Neural cell (in vitro differentiated cells): Measurements from ENCODE around the gene TMEM54. TPM values are rescaled to one million over a fixed set of nuclear protein-coding genes. Genes with fewer than 3 reads are reported as not detected.

Experiments used
- H2AFZ ChIP-seq: fragments of 200-600, 300-800 bp; sonication (generic), shearing (Covaris generic); 2 replicates; pipeline ENCODE4 v1.6.0; 2014; ENCODE audit warnings: low read depth, mild to moderate bottlenecking, antibody characterized with exemption, low read length, moderate library complexity
- H3F3A ChIP-seq: fragments of 200-600 bp; shearing (Covaris generic); 2 replicates; pipeline ENCODE4 v1.6.1; 2016; ENCODE audit warnings: mild to moderate bottlenecking, moderate library complexity, mixed read lengths, antibody characterized with exemption, low read length; ENCODE audit not compliant: insufficient read depth, poor library complexity, severe bottlenecking
- H3K27ac ChIP-seq: fragments of 200-600, 300-800 bp; sonication (generic), shearing (Covaris generic); 2 replicates; pipeline ENCODE4 v1.5.1; 2014; ENCODE audit warnings: mild to moderate bottlenecking, low read length, moderate library complexity
- H3K27me3 ChIP-seq: fragments of 300-800, 200-600 bp; sonication (generic), shearing (Covaris generic); 2 replicates; pipeline ENCODE4 v1.6.0; 2014; ENCODE audit warnings: mild to moderate bottlenecking, low read depth, low read length, moderate library complexity; ENCODE audit not compliant: insufficient read depth
- H3K36me3 ChIP-seq: fragments of 300-800, 200-600 bp; sonication (generic), shearing (Covaris generic); 2 replicates; pipeline ENCODE4 v1.5.1; 2014; ENCODE audit warnings: mild to moderate bottlenecking, antibody characterized with exemption, low read length, moderate library complexity; ENCODE audit not compliant: insufficient read depth
- H3K4me2 ChIP-seq: fragments of 300-800, 200-600 bp; sonication (generic), shearing (Covaris generic); 2 replicates; pipeline ENCODE4 v1.6.0; 2014; ENCODE audit warnings: mild to moderate bottlenecking, low read length
- H3K4me3 ChIP-seq: fragments of 300-800, 200-600 bp; sonication (generic), shearing (Covaris generic); 2 replicates; pipeline ENCODE4 v1.5.1; 2014; ENCODE audit warnings: mild to moderate bottlenecking, low read length, moderate library complexity
- H3K79me2 ChIP-seq: fragments of 200-600 bp; shearing (Covaris generic); replicated peaks from 2 replicates; pipeline ENCODE4 v1.6.0; 2014; ENCODE audit warnings: mild to moderate bottlenecking, low read length, moderate library complexity; ENCODE audit not compliant: insufficient read depth
- H3K9ac ChIP-seq: fragments of 300-800, 200-600 bp; sonication (generic), shearing (Covaris generic); 2 replicates; pipeline ENCODE4 v1.6.1; 2016; ENCODE audit warnings: mild to moderate bottlenecking, low read length, mixed read lengths
- H3K9me2 ChIP-seq: fragments of 200-600 bp; shearing (Covaris generic); 2 replicates; pipeline ENCODE4 v1.6.1; 2016; ENCODE audit warnings: mild to moderate bottlenecking, low read length, mixed read lengths; ENCODE audit not compliant: insufficient read depth
- H3K9me3 ChIP-seq: fragments of 200-600, 300-800 bp; sonication (generic), shearing (Covaris generic); 2 replicates; pipeline ENCODE4 v1.6.1; 2016; ENCODE audit warnings: mild to moderate bottlenecking, mixed run types, low read length, moderate library complexity, mixed read lengths
- H4K20me1 ChIP-seq: fragments of 200-600 bp; shearing (Covaris generic); 2 replicates; pipeline ENCODE4 v1.6.1; 2016; ENCODE audit warnings: mild to moderate bottlenecking, mixed run types; ENCODE audit not compliant: insufficient read depth
- CTCF ChIP-seq: fragments of 450-650 bp; IDR thresholded peaks from 2 replicates; pipeline ENCODE4 v1.5.1; 2014; ENCODE audit warnings: antibody characterized with exemption, mild to moderate bottlenecking, moderate library complexity; ENCODE audit not compliant: poor library complexity, severe bottlenecking
- EP300 ChIP-seq: fragments of 450-650 bp; conservative IDR thresholded peaks from 2 replicates; pipeline ENCODE4 v1.6.1; 2014; ENCODE audit warnings: antibody characterized with exemption, mild to moderate bottlenecking, moderate library complexity; ENCODE audit not compliant: poor library complexity, severe bottlenecking
- EZH2 ChIP-seq: fragments of 200-600, 300-800 bp; shearing (Covaris generic), sonication (generic); IDR thresholded peaks from 2 replicates; pipeline ENCODE4 v1.6.1; 2014; ENCODE audit warnings: antibody characterized with exemption, low read length, borderline replicate concordance, mild to moderate bottlenecking; ENCODE audit not compliant: insufficient read depth, poor library complexity, severe bottlenecking
- MXI1 ChIP-seq: fragments of 450-650 bp; conservative IDR thresholded peaks from 2 replicates; pipeline ENCODE4 v1.6.1; 2014; ENCODE audit warnings: antibody characterized with exemption, mild to moderate bottlenecking; ENCODE audit not compliant: poor library complexity, severe bottlenecking
- POLR2AphosphoS5 ChIP-seq: IDR thresholded peaks from 2 replicates; pipeline ENCODE4 v1.6.1; 2012
- RAD21 ChIP-seq: fragments of 450-650 bp; conservative IDR thresholded peaks from 2 replicates; pipeline ENCODE4 v1.6.1; 2014; ENCODE audit warnings: antibody characterized with exemption, mild to moderate bottlenecking, moderate library complexity
- SMC3 ChIP-seq: fragments of 450-650 bp; conservative IDR thresholded peaks from 2 replicates; pipeline ENCODE4 v1.6.1; 2014; ENCODE audit warnings: antibody characterized with exemption, mild to moderate bottlenecking, moderate library complexity; ENCODE audit not compliant: poor library complexity
- TAF1 ChIP-seq: IDR thresholded peaks from 2 replicates; pipeline ENCODE4 v1.6.1; 2012; ENCODE audit warnings: low read depth
- polyA plus RNA-seq: library from polyadenylated mRNA; depleted of rRNA; stranded (reverse); fragments of >200 nt; gene quantifications from 2 replicates; pipeline ENCODE4 v1.2.3, GENCODE V29; 2014
- TF ChIP-seq, protein P1 (sequence below): IDR thresholded peaks from 2 replicates; pipeline ENCODE4 v1.6.1; 2012; ENCODE audit warnings: borderline replicate concordance

The TMEM54 gene
- polyA plus RNA-seq, 1 donor from 2014 or later = not detected

GRCh38 chr1:32892368-32893197 is 8.6 kb downstream of the TMEM54 start:
- no peak overlapping the region for H3K27ac ChIP-seq
- no peak overlapping the region for H3K9ac ChIP-seq
- H3K9me2 ChIP-seq = no peaks in the 10 kb centered on the region
- TF ChIP-seq EZH2 (no peak), MXI1 (no peak), CTCF (peak; percentile 66)
- no peaks in the 10 kb centered on the region for H3K36me3 ChIP-seq
- H3K27me3 ChIP-seq = peaks cover 16% of the 10 kb centered on the region
- H2AFZ ChIP-seq = no peak overlapping the region
- peak overlapping the region; percentile 56 for H3K4me3 ChIP-seq
- no peak overlapping the region for H3K4me2 ChIP-seq
- no peaks in the 10 kb centered on the region for H4K20me1 ChIP-seq
- no peaks in the 10 kb centered on the region for H3F3A ChIP-seq
- no peaks in the 10 kb centered on the region for H3K9me3 ChIP-seq
- H3K79me2 ChIP-seq = no peaks in the 10 kb centered on the region

DNA sequence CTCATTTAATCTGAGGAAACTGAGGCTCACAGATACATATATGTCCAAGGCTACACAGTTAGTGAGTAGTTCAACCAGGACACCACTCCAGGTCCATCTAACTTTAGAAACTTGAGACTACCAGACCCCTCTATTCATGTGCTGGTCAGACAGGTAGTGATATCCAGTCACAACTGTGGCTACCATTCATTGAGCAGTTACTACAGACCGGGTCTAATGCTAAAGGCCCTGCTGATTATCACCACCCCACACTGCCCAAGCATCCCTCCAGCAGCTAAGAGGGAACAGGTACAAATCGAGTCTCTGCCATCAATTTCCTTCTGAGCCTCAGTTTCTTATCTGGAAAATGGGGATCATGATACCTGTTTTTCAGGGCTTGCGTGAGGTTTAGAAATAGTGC is 9.6 kb downstream of the TMEM54 start:
- Histone ChIP-seq H3K27ac (no peak overlapping the region), H3K79me2 (no peaks in the 10 kb centered on the region)

More for the DNA sequence above, 9.6 kb downstream of the TMEM54 start:
- Histone ChIP-seq H3F3A (no peaks in the 10 kb centered on the region), H3K9ac (no peak overlapping the region), H3K4me3 (no peak overlapping the region), H3K27me3 (peaks cover 26% of the 10 kb centered on the region), H3K9me2 (no peaks in the 10 kb centered on the region), H2AFZ (no peak overlapping the region), H4K20me1 (no peaks in the 10 kb centered on the region), H3K9me3 (no peaks in the 10 kb centered on the region), H3K4me2 (no peak overlapping the region), H3K36me3 (no peaks in the 10 kb centered on the region)
- TF ChIP-seq MXI1 = no peak
- TF ChIP-seq SMC3 = no peak
- TF ChIP-seq CTCF = no peak
- TF ChIP-seq POLR2AphosphoS5 = no peak
- TF ChIP-seq EZH2 = no peak
- no peak for TF ChIP-seq TAF1
- TF ChIP-seq EP300 = no peak
- TF ChIP-seq, protein P1, sequence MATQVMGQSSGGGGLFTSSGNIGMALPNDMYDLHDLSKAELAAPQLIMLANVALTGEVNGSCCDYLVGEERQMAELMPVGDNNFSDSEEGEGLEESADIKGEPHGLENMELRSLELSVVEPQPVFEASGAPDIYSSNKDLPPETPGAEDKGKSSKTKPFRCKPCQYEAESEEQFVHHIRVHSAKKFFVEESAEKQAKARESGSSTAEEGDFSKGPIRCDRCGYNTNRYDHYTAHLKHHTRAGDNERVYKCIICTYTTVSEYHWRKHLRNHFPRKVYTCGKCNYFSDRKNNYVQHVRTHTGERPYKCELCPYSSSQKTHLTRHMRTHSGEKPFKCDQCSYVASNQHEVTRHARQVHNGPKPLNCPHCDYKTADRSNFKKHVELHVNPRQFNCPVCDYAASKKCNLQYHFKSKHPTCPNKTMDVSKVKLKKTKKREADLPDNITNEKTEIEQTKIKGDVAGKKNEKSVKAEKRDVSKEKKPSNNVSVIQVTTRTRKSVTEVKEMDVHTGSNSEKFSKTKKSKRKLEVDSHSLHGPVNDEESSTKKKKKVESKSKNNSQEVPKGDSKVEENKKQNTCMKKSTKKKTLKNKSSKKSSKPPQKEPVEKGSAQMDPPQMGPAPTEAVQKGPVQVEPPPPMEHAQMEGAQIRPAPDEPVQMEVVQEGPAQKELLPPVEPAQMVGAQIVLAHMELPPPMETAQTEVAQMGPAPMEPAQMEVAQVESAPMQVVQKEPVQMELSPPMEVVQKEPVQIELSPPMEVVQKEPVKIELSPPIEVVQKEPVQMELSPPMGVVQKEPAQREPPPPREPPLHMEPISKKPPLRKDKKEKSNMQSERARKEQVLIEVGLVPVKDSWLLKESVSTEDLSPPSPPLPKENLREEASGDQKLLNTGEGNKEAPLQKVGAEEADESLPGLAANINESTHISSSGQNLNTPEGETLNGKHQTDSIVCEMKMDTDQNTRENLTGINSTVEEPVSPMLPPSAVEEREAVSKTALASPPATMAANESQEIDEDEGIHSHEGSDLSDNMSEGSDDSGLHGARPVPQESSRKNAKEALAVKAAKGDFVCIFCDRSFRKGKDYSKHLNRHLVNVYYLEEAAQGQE = no peak
- no peak for TF ChIP-seq RAD21
